ENCODE results near the gene XBP1. TPM values are rescaled to one million over a fixed set of nuclear protein-coding genes. Genes with fewer than 3 reads are reported as not detected.
A peak's percentile ranks its signal among the peaks of the same experiment; 100 is the strongest.
"Not testable (repeated sequence)": the region's sequence is repeated elsewhere in the genome, so short reads cannot be mapped to it uniquely, and the experiment has no call there.

XBP1 gene
- total RNA-seq = 100 to 1,000 TPM; 146 to 156 TPM
- 193 to 258 reads per million in 2 donors for total RNA-seq

DNA sequence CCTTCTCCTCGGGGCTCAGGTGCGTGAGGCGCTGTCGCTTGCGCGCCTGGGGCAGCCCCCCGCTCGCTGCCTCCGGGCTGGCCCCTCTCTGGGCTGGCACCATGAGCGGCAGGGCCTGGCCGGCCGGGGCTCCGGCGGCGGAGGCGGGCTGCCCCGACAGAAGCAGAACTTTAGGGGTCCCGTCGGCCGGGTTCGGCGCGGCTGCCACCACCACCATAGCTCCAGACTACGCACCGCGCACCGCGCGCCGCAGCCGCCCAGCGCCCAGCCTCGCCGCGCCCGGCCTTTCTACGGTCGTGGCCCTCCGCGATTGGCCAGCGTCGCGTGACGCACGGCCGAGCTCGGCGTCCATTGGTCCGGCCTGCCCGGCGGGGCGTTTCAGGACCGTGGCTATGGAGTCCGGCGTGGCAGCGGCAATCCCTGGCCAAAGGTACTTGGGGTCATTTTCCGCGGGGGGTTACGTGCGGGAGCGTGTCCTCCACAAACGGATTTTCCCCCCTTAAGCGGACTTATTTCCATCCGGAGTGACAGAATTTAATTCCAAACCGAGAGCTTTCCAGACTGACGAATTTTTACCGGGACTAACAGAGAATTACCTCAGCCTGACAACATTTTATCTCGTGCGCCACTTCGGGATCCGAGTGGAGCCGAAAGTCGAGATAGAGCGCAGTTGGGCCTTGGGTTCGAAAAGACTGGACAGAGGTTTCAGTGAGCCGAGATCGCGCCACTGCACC lies at the start of gene XBP1:
Gene XBP1 (minus strand): TSS at position 262 of the 734 bp plus-strand sequence.
- DNase-seq (peak; percentile 83 to 86 (median 86)), ATAC-seq (peak; percentile 94)
- Mint-ChIP-seq H3K4me3 (peak within 1 kb of the TSS; percentile 99), H3K36me3 (ENCODE audit: low read depth) (peaks cover 8% of the 10 kb centered on the region), H3K27ac (peak within 1 kb of the TSS; percentile 100), H3K4me1 (peaks cover 33% of the 10 kb centered on the region), H3K27me3 (no peaks in the 10 kb centered on the region)
- no peaks in the 10 kb centered on the region for H3K9me3 ChIP-seq (ENCODE audit: control insufficient read depth, low read length, poor library complexity, severe bottlenecking)

DNA sequence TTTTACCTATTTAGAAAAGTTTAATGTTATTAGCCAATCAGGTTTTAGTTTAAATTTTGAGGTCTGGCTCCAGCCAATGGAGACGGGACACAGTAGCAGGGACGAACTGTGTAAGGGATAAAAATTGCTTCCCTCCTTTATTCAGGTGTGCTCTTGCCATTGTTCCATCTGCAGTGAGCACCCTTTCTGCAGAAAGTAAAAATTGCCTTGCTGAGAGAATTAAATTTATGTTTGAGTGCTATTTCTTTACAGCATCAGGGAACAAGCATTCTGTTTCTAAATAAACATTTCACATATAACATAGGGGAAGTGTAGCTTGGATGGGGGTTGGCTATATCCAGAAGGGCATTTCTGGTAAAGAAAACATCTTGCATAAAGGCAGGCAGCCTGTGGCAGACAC lies 46.6 kb upstream of the XBP1 start:
- H3K4me1 Mint-ChIP-seq = no peaks in the 10 kb centered on the region
- no peak overlapping the region for H3K27ac Mint-ChIP-seq
- no peaks in the 10 kb centered on the region for H3K27me3 Mint-ChIP-seq
- ATAC-seq = no peak
- H3K4me3 Mint-ChIP-seq = no peak overlapping the region
- peaks cover 2% of the 10 kb centered on the region for H3K9me3 ChIP-seq (ENCODE audit: control insufficient read depth, low read length, poor library complexity, severe bottlenecking)
- DNase-seq = no peak
- peaks cover 4% of the 10 kb centered on the region for H3K36me3 Mint-ChIP-seq (ENCODE audit: low read depth)

DNA sequence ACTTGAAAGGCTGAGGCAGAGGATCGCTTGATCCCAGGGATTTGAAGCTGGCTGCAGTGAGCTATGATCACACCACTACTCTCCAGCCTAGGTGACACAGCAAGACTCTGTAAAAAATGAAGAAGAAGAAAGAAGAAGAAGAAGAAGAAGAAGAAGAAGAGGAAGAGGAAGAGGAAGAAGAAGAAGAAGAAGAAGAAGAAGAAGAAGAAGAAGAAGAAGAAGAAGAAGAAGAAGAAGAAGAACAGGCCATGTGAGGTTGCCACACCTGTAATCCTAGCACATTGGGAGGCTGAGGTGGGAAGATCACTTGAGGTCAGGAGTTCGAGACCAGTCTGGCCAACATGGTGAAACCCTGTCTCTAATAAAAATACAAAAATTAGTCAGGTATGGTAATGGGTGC lies 43.9 kb upstream of the XBP1 start:
- not testable (repeated sequence) for H3K36me3 Mint-ChIP-seq (ENCODE audit: low read depth); H3K27ac Mint-ChIP-seq; H3K9me3 ChIP-seq (ENCODE audit: control insufficient read depth, low read length, poor library complexity, severe bottlenecking); H3K4me1 Mint-ChIP-seq; H3K27me3 Mint-ChIP-seq; H3K4me3 Mint-ChIP-seq; ATAC-seq; DNase-seq

DNA sequence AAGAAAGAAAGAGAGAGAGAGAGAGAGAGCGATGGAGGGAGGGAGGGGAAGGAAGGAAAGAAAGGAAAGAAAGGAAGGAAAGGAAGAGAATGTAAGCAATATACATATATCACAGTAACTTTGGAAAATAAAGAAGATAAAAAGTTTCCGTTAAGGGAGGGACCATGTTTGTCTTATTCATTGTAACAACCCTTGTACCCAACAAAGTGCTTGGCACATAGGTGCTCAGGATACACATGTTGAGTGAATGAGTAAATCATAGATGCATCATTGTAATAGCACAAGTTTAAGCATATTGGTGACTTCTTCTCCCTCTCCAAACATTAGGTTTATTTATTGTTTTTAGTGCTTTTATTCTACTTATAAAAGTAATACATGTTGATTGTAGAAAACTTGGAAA lies 43.3 kb upstream of the XBP1 start:
- no peaks in the 10 kb centered on the region for H3K27me3 Mint-ChIP-seq
- no peak for ATAC-seq
- peaks cover 2% of the 10 kb centered on the region for H3K9me3 ChIP-seq (ENCODE audit: control insufficient read depth, low read length, poor library complexity, severe bottlenecking)
- no peak overlapping the region for H3K4me3 Mint-ChIP-seq
- no peaks in the 10 kb centered on the region for H3K4me1 Mint-ChIP-seq
- DNase-seq = no peak
- no peaks in the 10 kb centered on the region for H3K36me3 Mint-ChIP-seq (ENCODE audit: low read depth)
- no peak overlapping the region for H3K27ac Mint-ChIP-seq

DNA sequence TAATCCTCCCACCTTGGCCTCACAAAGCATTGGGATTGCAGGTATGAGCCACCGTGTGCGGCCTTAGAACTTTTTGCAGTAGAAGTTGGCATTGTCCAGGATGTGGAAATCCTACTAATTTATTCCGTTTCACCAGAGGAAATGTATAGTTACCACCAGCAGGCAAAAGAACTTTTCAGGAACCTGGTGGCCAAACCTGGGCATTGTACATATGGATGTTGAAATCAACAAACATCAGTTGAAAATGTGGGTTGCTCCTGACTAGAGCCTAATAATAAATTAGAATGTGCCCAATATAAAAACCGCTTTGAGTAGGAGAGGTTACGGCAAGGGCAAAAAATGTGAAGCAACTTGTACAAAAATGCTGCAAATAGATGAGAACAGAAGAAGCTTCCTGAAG lies 40.7 kb upstream of the XBP1 start:
- Mint-ChIP-seq H3K4me1 (no peaks in the 10 kb centered on the region), H3K27me3 (no peaks in the 10 kb centered on the region), H3K4me3 (no peak overlapping the region), H3K27ac (no peak overlapping the region), H3K36me3 (ENCODE audit: low read depth) (no peaks in the 10 kb centered on the region)
- no peak for ATAC-seq
- no peaks in the 10 kb centered on the region for H3K9me3 ChIP-seq (ENCODE audit: control insufficient read depth, low read length, poor library complexity, severe bottlenecking)
- no peak for DNase-seq

DNA sequence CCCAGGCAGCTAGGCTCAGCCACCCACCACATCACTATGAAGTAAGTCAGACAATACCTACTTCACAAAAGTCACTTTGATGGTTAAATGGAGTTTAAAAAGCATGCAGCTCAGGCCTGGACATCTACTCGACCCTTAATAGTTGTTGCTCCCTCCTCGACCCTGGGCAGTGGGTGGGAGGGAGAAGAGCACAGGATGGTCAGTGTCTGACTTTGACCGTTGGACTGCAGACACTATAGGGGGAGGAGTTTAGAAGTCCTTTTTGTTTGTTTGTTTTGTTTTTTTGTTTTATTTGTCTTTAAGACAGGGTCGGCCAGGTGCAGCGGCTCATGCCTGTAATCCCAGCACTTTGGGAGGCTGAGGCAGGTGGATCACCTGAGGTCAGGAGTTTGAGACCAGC lies 38.6 kb upstream of the XBP1 start:
- Mint-ChIP-seq H3K4me1 (peaks cover 4% of the 10 kb centered on the region), H3K36me3 (ENCODE audit: low read depth) (peaks cover 3% of the 10 kb centered on the region), H3K4me3 (no peak overlapping the region), H3K27me3 (no peaks in the 10 kb centered on the region), H3K27ac (no peak overlapping the region)
- ATAC-seq (no peak), DNase-seq (no peak)
- H3K9me3 ChIP-seq (ENCODE audit: control insufficient read depth, low read length, poor library complexity, severe bottlenecking) = no peaks in the 10 kb centered on the region

DNA sequence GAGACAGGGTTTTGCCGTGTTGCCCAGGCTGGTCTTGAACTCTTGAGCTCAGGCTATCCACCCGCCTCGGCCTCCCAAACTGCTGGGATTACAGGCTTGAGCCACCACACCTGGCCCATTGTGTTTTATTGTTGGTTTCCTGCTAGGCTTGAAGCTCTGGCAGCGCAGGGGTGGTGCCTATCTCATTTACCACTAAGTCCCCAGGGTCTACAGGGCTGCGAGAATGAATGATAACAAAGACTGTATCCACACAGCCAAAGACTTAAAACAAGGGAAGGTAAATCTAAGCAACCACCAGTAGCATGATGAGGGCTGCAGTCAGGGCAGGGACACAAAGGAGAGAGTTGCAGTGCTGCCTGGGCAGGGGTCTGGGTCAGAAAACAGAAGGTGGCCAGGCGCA lies 37.3 kb upstream of the XBP1 start:
- no peak for DNase-seq
- Mint-ChIP-seq H3K27me3 (no peaks in the 10 kb centered on the region), H3K4me1 (peaks cover 7% of the 10 kb centered on the region), H3K36me3 (ENCODE audit: low read depth) (peaks cover 3% of the 10 kb centered on the region), H3K27ac (peak overlapping the region; percentile 49), H3K4me3 (no peak overlapping the region)
- no peak for ATAC-seq
- no peaks in the 10 kb centered on the region for H3K9me3 ChIP-seq (ENCODE audit: control insufficient read depth, low read length, poor library complexity, severe bottlenecking)

DNA sequence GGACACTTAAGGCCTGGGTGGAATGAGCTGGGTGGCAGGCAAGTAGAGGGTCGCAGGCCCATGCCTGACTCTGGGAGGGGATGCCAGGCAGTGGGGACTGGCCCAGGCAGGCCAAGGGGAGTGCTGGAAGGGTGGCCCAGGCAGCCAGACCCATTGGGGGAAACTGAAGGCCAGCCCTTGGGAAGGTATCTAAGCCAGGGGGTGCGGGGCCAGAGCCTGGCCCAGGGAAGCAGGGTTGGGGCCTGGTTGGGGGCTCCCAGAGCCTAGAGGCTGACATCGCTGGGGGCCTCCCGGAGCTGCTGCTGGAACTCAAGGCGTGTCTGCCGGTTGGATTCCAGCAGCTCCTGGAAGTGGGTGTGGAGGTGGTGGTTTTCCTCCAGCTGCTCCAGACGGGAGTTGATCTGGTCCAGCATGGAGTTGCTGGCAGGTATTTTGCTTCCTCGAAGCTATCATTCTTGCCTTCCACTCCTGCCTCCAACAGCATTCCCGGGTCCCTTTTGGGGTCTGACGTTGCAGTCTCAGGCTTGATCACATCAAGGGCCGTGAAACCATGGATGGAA lies 35.3 kb upstream of the XBP1 start:
- H3K36me3 Mint-ChIP-seq (ENCODE audit: low read depth) = peaks cover 7% of the 10 kb centered on the region
- H3K27me3 Mint-ChIP-seq = no peaks in the 10 kb centered on the region
- peaks cover 7% of the 10 kb centered on the region for H3K4me1 Mint-ChIP-seq
- ATAC-seq (no peak), DNase-seq (no peak)
- H3K27ac Mint-ChIP-seq = no peak overlapping the region
- H3K4me3 Mint-ChIP-seq = no peak overlapping the region
- H3K9me3 ChIP-seq (ENCODE audit: control insufficient read depth, low read length, poor library complexity, severe bottlenecking) = no peaks in the 10 kb centered on the region

DNA sequence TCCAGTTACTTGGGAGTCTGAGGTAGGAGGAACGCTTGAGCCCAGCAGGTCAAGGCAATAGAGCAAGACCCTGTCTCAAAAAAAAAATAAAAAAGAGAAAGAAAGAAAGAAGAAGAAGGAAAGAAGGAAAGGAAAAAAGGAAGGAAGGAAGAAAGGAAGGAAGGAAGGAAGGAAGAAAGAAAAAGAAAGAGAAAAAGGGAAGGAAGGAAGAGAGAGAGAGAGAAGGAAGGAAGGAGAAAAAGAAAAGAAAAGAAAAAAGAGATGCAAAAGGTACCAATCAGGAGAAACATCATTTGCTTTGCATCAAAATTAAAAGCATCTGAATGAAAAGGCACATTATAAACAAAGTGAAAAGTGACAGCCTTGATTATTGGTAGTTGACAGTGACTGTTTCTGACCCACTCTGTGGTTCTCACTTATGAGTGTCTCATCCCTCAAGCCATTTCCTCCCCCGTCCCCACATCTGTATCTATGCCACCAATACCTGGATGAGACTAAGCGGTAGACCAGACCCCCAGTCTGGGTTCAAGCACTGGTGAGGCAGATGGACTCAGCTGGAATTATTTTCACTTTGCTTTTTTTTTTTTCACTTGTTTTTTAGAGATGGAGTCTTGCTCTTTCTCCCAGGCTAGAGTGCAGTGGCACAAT lies 33.0 kb upstream of the XBP1 start:
- peaks cover 7% of the 10 kb centered on the region for H3K36me3 Mint-ChIP-seq (ENCODE audit: low read depth)
- DNase-seq (no peak), ATAC-seq (no peak)
- peak overlapping the region; percentile 68 for H3K27ac Mint-ChIP-seq
- H3K27me3 Mint-ChIP-seq = no peaks in the 10 kb centered on the region
- H3K9me3 ChIP-seq (ENCODE audit: control insufficient read depth, low read length, poor library complexity, severe bottlenecking) = no peaks in the 10 kb centered on the region
- no peak overlapping the region for H3K4me3 Mint-ChIP-seq
- peaks cover 13% of the 10 kb centered on the region for H3K4me1 Mint-ChIP-seq

DNA sequence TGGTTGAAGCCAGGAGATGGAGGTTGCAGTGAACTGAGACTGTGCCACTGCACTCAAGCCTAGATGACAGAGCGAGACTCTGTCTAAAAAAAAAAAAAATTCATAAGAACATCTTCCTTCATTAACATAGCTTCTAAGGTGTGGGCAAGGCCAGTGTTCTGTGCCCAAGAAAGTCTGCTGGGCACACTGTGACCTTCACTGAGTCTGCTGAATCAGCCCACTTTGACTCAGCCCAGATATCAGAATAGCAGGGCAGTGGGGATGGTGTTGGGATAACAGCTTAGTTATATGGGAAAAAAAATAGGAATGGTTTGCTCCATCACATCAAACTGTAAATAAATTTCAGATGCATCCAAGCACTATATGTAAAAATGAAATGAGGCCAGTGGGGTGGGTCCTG lies 32.4 kb upstream of the XBP1 start:
- Mint-ChIP-seq H3K27ac (peak overlapping the region; percentile 68), H3K36me3 (ENCODE audit: low read depth) (peaks cover 9% of the 10 kb centered on the region), H3K4me3 (no peak overlapping the region), H3K27me3 (no peaks in the 10 kb centered on the region), H3K4me1 (peaks cover 15% of the 10 kb centered on the region)
- DNase-seq (no peak), ATAC-seq (no peak)
- no peaks in the 10 kb centered on the region for H3K9me3 ChIP-seq (ENCODE audit: control insufficient read depth, low read length, poor library complexity, severe bottlenecking)

DNA sequence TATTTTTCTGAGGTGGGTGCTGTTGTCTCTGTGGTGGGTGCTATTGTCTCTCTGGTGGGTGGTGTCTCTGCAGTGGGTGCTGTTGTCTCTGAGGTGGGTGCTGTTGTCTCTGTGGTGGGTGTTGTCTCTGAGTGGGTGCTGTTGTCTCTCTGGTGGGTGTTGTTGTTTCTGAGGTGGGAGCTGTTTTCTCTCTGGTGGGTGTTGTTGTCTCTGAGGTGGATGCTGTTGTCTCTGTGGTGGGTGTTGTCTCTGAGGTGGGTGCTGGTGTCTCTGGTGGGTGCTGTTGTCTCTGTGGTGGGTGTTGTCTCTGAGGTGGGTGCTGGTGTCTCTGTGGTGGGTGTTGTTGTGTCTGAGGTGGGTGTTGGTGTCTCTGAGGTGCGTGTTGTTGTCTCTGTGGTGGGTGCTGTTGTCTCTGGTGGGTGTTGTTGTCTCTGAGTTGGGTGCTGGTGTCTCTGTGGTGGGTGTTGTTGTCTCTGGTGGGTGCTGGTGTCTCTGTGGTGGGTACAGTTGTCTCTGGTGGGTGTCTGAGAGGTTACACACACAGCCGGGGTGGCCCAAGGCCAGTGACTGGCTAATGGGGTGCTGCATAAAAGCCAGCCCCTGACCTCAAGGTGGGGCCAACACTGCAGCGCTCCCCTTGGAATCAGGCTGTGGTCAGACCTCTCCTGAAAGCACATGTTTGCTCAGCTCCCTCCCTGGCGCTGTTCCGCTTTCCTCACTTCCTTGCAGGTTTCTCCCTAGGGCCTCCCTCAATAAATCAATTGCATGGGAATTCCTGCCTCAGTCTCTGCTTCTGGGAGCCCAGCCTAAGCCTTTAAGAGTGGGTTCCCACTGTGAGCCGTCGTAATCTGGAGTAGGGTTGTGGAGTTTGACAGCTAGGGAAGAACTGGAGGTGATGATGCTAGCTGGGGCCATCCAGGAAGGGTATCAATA lies 31.0 kb upstream of the XBP1 start:
- Mint-ChIP-seq H3K27ac (peak overlapping the region; percentile 37), H3K36me3 (ENCODE audit: low read depth) (peaks cover 9% of the 10 kb centered on the region), H3K4me1 (peaks cover 15% of the 10 kb centered on the region), H3K27me3 (no peaks in the 10 kb centered on the region), H3K4me3 (no peak overlapping the region)
- ATAC-seq (no peak), DNase-seq (no peak)
- H3K9me3 ChIP-seq (ENCODE audit: control insufficient read depth, low read length, poor library complexity, severe bottlenecking) = no peaks in the 10 kb centered on the region

DNA sequence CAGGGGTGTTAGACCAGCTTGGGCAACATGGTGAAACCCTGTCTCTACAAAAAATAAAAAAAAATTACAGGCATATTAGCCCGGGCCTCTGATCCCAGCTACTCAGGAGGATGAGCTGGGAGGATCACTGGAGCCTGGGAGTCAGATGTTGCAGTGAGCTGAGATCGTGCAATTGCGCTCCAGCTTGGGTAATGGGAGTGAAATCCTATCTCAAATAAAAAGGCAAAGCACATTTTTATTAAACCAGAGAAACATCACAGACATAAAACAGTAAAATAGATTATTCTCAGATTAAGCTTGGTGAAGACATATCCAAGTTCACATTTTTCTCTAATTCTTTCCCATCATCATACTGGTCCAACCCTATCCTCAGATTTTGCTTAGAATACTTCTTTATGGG lies 30.1 kb upstream of the XBP1 start:
- ATAC-seq (no peak), DNase-seq (no peak)
- H3K36me3 Mint-ChIP-seq (ENCODE audit: low read depth) = peaks cover 9% of the 10 kb centered on the region
- no peak overlapping the region for H3K27ac Mint-ChIP-seq
- H3K27me3 Mint-ChIP-seq = no peaks in the 10 kb centered on the region
- H3K9me3 ChIP-seq (ENCODE audit: control insufficient read depth, low read length, poor library complexity, severe bottlenecking) = no peaks in the 10 kb centered on the region
- H3K4me3 Mint-ChIP-seq = no peak overlapping the region
- H3K4me1 Mint-ChIP-seq = peaks cover 17% of the 10 kb centered on the region

Data from T-helper 17 cell (primary cell).